ENCODE data around the gene CTBP2. TPM values are rescaled to one million over a fixed set of nuclear protein-coding genes. Genes with fewer than 3 reads are reported as not detected.

CTBP2 gene
- total RNA-seq, 1 experiment from 2014 or later: 97.2 TPM

DNA sequence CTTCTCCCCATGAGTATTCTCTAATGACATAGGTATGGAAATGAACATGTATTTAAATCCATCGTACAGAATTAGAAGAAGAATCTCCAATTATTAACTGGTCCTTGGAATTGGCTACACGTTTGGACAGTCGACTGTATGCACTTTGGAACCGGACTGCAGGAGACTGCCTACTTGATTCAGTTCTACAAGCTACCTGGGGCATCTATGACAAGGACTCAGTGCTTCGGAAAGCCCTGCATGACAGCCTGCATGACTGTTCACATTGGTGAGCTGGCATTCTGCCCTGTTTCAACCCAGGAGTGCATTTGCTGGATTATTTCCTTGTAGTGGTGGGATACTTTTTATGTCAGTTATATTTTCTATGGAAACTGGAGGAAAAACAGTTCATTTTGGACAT is 186.2 kb downstream of the CTBP2 start:
- Mint-ChIP-seq H3K4me3 (ENCODE audit: unreplicated experiment) (no peak overlapping the region), H3K9me3 (ENCODE audit: unreplicated experiment) (no peaks in the 10 kb centered on the region), H3K36me3 (ENCODE audit: insufficient read depth, unreplicated experiment) (peaks cover 76% of the 10 kb centered on the region), H3K27ac (ENCODE audit: unreplicated experiment) (no peak overlapping the region), H3K27me3 (ENCODE audit: insufficient read depth, unreplicated experiment) (no peaks in the 10 kb centered on the region), H3K4me1 (ENCODE audit: low read depth, unreplicated experiment) (no peaks in the 10 kb centered on the region)
- Histone ChIP-seq H3K36me3 (ENCODE audit: control insufficient read depth, insufficient read depth, low read length) (peaks cover 2% of the 10 kb centered on the region; the same call in 1 of the 2 replicates), H3K4me3 (ENCODE audit: low read depth, low read length) (no peak overlapping the region), H3K27me3 (replicated peaks; ENCODE audit: control insufficient read depth, insufficient read depth, low read length) (no peaks in the 10 kb centered on the region), H3K9me3 (no peaks in the 10 kb centered on the region), H3K4me1 (no peaks in the 10 kb centered on the region)
- BruUV-seq (replicated peaks): no TSS peak
- CTCF ChIA-PET: no interaction called here
- POLR2A ChIA-PET: no interaction called here
- intact Hi-C loops (cut with micrococcal nuclease; ENCODE audit: unreplicated experiment): no loop called here
- TF ChIP-seq CTCF (IDR thresholded peaks at IDR 0.05; ENCODE audit: insufficient read depth in 1 of 2, low read depth in 1 of 2, low read length in 1 of 2, severe bottlenecking in 1 of 2, unreplicated experiment in 1 of 2): no peak
- no peak for DNase-seq

GRCh38 chr10:124972637-124973036 is 187.7 kb downstream of the CTBP2 start:
- H3K9me3 ChIP-seq: no peaks in the 10 kb centered on the region
- DNase-seq: no peak
- BruUV-seq (replicated peaks): no TSS peak
- H3K27me3 Mint-ChIP-seq (ENCODE audit: insufficient read depth, unreplicated experiment): no peaks in the 10 kb centered on the region
- H3K9me3 Mint-ChIP-seq (ENCODE audit: unreplicated experiment): no peaks in the 10 kb centered on the region
- H3K4me1 Mint-ChIP-seq (ENCODE audit: low read depth, unreplicated experiment): no peaks in the 10 kb centered on the region
- TF ChIP-seq CTCF (IDR thresholded peaks at IDR 0.05; ENCODE audit: insufficient read depth in 1 of 2, low read depth in 1 of 2, low read length in 1 of 2, severe bottlenecking in 1 of 2, unreplicated experiment in 1 of 2): no peak
- H3K4me1 ChIP-seq: no peaks in the 10 kb centered on the region
- H3K27me3 ChIP-seq (replicated peaks; ENCODE audit: control insufficient read depth, insufficient read depth, low read length): no peaks in the 10 kb centered on the region
- H3K36me3 ChIP-seq (ENCODE audit: control insufficient read depth, insufficient read depth, low read length): peaks cover 2% of the 10 kb centered on the region; the same call in 1 of the 2 replicates
- H3K27ac Mint-ChIP-seq (ENCODE audit: unreplicated experiment): no peak overlapping the region
- no peak overlapping the region for H3K4me3 ChIP-seq (ENCODE audit: low read depth, low read length)
- no peak overlapping the region for H3K4me3 Mint-ChIP-seq (ENCODE audit: unreplicated experiment)
- intact Hi-C loops (cut with micrococcal nuclease; ENCODE audit: unreplicated experiment): no loop called here
- H3K36me3 Mint-ChIP-seq (ENCODE audit: insufficient read depth, unreplicated experiment): peaks cover 82% of the 10 kb centered on the region
- POLR2A ChIA-PET: no interaction called here
- CTCF ChIA-PET: no interaction called here

- Mint-ChIP-seq H3K36me3 (ENCODE audit: insufficient read depth, unreplicated experiment) (peaks cover 78% of the 10 kb centered on the region), H3K4me1 (ENCODE audit: low read depth, unreplicated experiment) (no peaks in the 10 kb centered on the region), H3K27ac (ENCODE audit: unreplicated experiment) (no peak overlapping the region), H3K4me3 (ENCODE audit: unreplicated experiment) (no peak overlapping the region), H3K9me3 (ENCODE audit: unreplicated experiment) (no peaks in the 10 kb centered on the region), H3K27me3 (ENCODE audit: insufficient read depth, unreplicated experiment) (no peaks in the 10 kb centered on the region)
- POLR2A ChIA-PET: no interaction called here
- H3K4me1 ChIP-seq: no peaks in the 10 kb centered on the region
- no TSS peak for BruUV-seq (replicated peaks)
- H3K9me3 ChIP-seq: no peaks in the 10 kb centered on the region
- peaks cover 2% of the 10 kb centered on the region; the same call in 1 of the 2 replicates for H3K36me3 ChIP-seq (ENCODE audit: control insufficient read depth, insufficient read depth, low read length)
- H3K27me3 ChIP-seq (replicated peaks; ENCODE audit: control insufficient read depth, insufficient read depth, low read length): no peaks in the 10 kb centered on the region
- TF ChIP-seq CTCF (IDR thresholded peaks at IDR 0.05; ENCODE audit: insufficient read depth in 1 of 2, low read depth in 1 of 2, low read length in 1 of 2, severe bottlenecking in 1 of 2, unreplicated experiment in 1 of 2): no peak
- intact Hi-C loops (cut with micrococcal nuclease; ENCODE audit: unreplicated experiment): no loop called here
- CTCF ChIA-PET: no interaction called here
- H3K4me3 ChIP-seq (ENCODE audit: low read depth, low read length): no peak overlapping the region
- DNase-seq: no peak
Observed at GRCh38 chr10:124971276-124971675, 189.1 kb downstream of the CTBP2 start.
